NCI-H128 (cell line): ENCODE data around the gene CCL18.
"Not testable (repeated sequence)": the region's sequence is repeated elsewhere in the genome, so short reads cannot be mapped to it uniquely, and the experiment has no call there.

Experiments used
- DNase-seq: peaks from one replicate; lab custom pipeline; 2025; ENCODE audit not compliant: unreplicated experiment; lab: John Stamatoyannopoulos, UW

The CCL18 gene

GRCh38 chr17:36099004-36099403, 34.9 kb downstream of the CCL18 start:
- DNase-seq = not testable (repeated sequence)

GRCh38 chr17:36103401-36103975, 39.4 kb downstream of the CCL18 start, which contains the start of gene CCL4:
Gene CCL4 (plus strand): TSS chr17:36103827. CDS start chr17:36103906, 79 bp downstream.
- not testable (repeated sequence) for DNase-seq

GRCh38 chr17:36104246-36104645, 40.2 kb downstream of the CCL18 start:
- not testable (repeated sequence) for DNase-seq

GRCh38 chr17:36104701-36105181, 40.7 kb downstream of the CCL18 start:
- no peak for DNase-seq

GRCh38 chr17:36105781-36106492, 41.9 kb downstream of the CCL18 start:
- no peak for DNase-seq

- DNase-seq = no peak
Measured at GRCh38 chr17:36106493-36106835, 42.4 kb downstream of the CCL18 start.

GRCh38 chr17:36107660-36108059, 43.6 kb downstream of the CCL18 start:
- no peak for DNase-seq

- DNase-seq = not testable (repeated sequence)
Measured at GRCh38 chr17:36108265-36108664, 44.2 kb downstream of the CCL18 start.

- DNase-seq = no peak
Measured at GRCh38 chr17:36111068-36111490, 47.0 kb downstream of the CCL18 start.

- DNase-seq = no peak
Measured at GRCh38 chr17:36112572-36112971, 48.5 kb downstream of the CCL18 start.

GRCh38 chr17:36113131-36113530, 49.1 kb downstream of the CCL18 start:
- not testable (repeated sequence) for DNase-seq

- not testable (repeated sequence) for DNase-seq
Measured at GRCh38 chr17:36114971-36115648, 51.0 kb downstream of the CCL18 start.

- DNase-seq = not testable (repeated sequence)
Measured at GRCh38 chr17:36115649-36115977, 51.5 kb downstream of the CCL18 start.

- no peak for DNase-seq
Measured at GRCh38 chr17:36117505-36118382, 53.7 kb downstream of the CCL18 start.

- DNase-seq = no peak
Measured at GRCh38 chr17:36118477-36119353, 54.6 kb downstream of the CCL18 start.

- DNase-seq = no peak
Measured at GRCh38 chr17:36120221-36120620, 56.1 kb downstream of the CCL18 start.

- not testable (repeated sequence) for DNase-seq
Measured at GRCh38 chr17:36121099-36121498, 57.0 kb downstream of the CCL18 start.
